Ascending aorta (tissue), 2 donors: ENCODE measurements around the gene PRR33. TPM values are rescaled to one million over a fixed set of nuclear protein-coding genes. Genes with fewer than 3 reads are reported as not detected.

Source experiments
- DNase-seq, 2 donors: peaks; one replicate each; pipeline ENCODE4 v3.0.0-alpha.2; 2019; ENCODE audit warnings: low spot score in 2 of 2
- H3K27ac ChIP-seq, 2 donors: fragments of 200-600 bp; sonication (generic); one replicate each; pipeline ENCODE4 v1.5.1; 2016 to 2017; ENCODE audit warnings: mild to moderate bottlenecking in 1 of 2
- H3K27me3 ChIP-seq: fragments of 200-600 bp; sonication (generic); one replicate; pipeline ENCODE4 v1.5.1; 2017
- H3K36me3 ChIP-seq, 2 donors: fragments of 200-600 bp; sonication (generic); one replicate each; pipeline ENCODE4 v1.5.1; 2016
- H3K4me1 ChIP-seq, 2 donors: fragments of 200-600 bp; sonication (generic); one replicate each; pipeline ENCODE4 v1.5.1; 2016 to 2017; ENCODE audit warnings: mild to moderate bottlenecking in 1 of 2
- H3K4me3 ChIP-seq, 2 donors: fragments of 200-600 bp; sonication (generic); one replicate each; pipeline ENCODE4 v1.5.1; 2016 to 2017; ENCODE audit warnings: mild to moderate bottlenecking in 1 of 2
- H3K9me3 ChIP-seq, 2 donors: fragments of 200-600 bp; sonication (generic); one replicate each; pipeline ENCODE4 v1.5.1; 2016
- intact Hi-C: fragments of 100-400 bp; cut with DNase I; formaldehyde crosslinking; loops from one replicate; pipeline ENCODE4 v1.15.1; 2023
- total RNA-seq: library from RNA; depleted of rRNA; stranded (reverse); fragments of >200 nt; gene quantifications from one replicate; pipeline ENCODE4 v1.1.0, GENCODE V29; 2016
- TF ChIP-seq, protein P1 (sequence below), 3 experiments: fragments of 200-600 bp in 2 of 3; fragments of 450-650 bp in 1 of 3; sonication (generic) in 2 of 3; IDR thresholded peaks; one replicate each; pipeline ENCODE4 v1.5.1; 2016 to 2019; ENCODE audit warnings: antibody characterized with exemption in 3 of 3, mild to moderate bottlenecking in 1 of 3, moderate library complexity in 1 of 3

Gene PRR33
- total RNA-seq, 1 donor from 2014 or later, result not detected

DNA sequence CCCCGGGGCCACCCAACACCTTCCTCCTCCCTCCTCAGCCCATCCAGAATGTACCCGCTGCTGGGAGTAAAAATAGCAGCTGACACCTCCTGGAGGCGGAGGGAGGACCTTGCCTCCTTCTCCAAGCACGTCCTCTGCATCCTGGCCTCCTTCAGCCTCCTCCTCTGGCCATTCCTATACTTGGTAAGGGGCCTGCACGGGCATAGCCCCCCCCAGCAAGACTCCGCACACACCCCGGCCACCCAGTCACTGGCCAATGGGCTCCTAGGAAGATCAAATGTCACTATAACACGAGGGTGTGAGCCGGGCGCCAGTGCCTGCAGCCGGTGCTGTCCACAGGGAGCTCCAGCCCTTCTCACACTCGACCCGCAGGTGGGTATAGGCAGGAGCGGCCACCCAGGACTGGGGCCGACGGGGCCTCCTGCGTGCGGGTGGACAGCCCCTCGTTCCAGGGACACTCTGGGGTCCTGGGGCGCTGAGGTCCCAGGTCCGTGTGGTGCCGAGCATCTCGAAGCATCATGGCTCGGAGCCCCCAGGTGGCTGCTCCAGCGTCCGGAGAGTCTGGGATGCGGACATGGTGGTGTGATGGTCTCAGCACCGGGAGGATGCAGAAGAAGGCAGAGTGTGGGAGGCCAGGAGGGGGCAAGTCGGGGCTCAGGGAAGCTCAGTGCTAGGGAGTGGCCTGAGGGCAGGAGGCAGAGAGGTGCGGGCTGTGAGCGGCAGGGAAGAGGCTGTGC lies 27.9 kb upstream of the PRR33 start, which contains the start of gene TNNT3:
Gene TNNT3, plus strand, starts transcription at position 313 of the 737 bp plus-strand sequence. CDS start 3,172 bp downstream, outside the sequence.
- no peak within 1 kb of the TSS for H3K27ac ChIP-seq
- H3K4me1 ChIP-seq, result no peaks in the 10 kb centered on the region
- no peak for DNase-seq

DNA sequence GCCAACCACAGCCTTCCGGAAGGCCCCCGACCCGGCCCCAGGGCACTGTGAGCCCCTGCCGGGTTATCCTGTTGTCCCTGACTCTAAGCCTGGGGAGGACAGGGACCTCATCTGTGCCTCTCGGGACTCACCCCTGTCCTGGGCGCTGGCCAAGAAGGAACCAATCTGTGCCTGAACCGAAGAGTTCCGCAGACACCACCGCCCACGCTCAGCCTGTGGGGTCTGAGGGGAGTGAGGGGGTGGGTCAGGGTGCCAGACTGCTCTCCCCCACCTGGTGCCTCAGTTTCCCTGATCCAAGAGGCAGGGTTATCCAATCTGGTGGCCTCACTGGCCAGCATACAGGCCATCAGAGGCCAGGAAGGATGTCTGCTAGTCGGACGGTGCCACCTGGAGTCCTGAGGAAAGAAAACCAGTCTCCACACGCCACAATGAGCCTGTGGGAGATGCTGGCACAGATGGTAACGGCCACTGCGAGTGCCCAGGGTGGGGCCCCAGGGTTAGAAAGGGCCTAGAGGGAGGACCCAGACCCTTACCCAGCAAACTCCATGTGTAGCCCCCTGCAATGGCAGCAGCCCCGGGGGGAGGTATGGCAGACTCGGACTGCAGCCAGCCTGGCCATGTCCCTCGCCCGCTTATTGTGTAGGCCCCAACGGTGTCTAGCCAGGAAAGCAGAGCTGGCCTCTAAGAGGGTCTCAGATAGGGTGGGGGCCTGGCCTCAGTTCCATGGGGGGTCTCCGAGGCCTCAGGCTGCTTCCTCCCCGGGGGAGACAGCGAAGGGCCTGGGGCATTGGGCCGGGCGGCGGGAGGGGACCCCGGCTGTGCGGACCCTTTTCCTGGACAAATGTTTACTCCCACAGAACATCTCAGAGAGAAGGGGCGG lies 27.0 kb upstream of the PRR33 start:
- no peak overlapping the region for H3K27ac ChIP-seq
- no peaks in the 10 kb centered on the region for H3K9me3 ChIP-seq
- TF ChIP-seq, protein P1, sequence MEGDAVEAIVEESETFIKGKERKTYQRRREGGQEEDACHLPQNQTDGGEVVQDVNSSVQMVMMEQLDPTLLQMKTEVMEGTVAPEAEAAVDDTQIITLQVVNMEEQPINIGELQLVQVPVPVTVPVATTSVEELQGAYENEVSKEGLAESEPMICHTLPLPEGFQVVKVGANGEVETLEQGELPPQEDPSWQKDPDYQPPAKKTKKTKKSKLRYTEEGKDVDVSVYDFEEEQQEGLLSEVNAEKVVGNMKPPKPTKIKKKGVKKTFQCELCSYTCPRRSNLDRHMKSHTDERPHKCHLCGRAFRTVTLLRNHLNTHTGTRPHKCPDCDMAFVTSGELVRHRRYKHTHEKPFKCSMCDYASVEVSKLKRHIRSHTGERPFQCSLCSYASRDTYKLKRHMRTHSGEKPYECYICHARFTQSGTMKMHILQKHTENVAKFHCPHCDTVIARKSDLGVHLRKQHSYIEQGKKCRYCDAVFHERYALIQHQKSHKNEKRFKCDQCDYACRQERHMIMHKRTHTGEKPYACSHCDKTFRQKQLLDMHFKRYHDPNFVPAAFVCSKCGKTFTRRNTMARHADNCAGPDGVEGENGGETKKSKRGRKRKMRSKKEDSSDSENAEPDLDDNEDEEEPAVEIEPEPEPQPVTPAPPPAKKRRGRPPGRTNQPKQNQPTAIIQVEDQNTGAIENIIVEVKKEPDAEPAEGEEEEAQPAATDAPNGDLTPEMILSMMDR (IDR thresholded peaks at IDR 0.05), result peak in 1 of 3 experiments; percentile 20
- intact Hi-C loops, result loop anchor here (2.0 to 5.0 kb wide), 2 partner anchors 36 to 82 kb away; no protein-coding TSS in a partner anchor
- H3K36me3 ChIP-seq, result no peaks in the 10 kb centered on the region
- no peaks in the 10 kb centered on the region for H3K27me3 ChIP-seq
- no peak for DNase-seq
- H3K4me3 ChIP-seq, result no peak overlapping the region
- no peaks in the 10 kb centered on the region for H3K4me1 ChIP-seq

More for the DNA sequence above, 27.9 kb upstream of the PRR33 start, which contains the start of gene TNNT3:
- H3K9me3 ChIP-seq, result no peaks in the 10 kb centered on the region
- no peak within 1 kb of the TSS for H3K4me3 ChIP-seq
- H3K36me3 ChIP-seq, result no peaks in the 10 kb centered on the region
- intact Hi-C loops, result loop anchor here (2.0 to 5.0 kb wide), 2 partner anchors 37 to 83 kb away; no protein-coding TSS in a partner anchor
- no peaks in the 10 kb centered on the region for H3K27me3 ChIP-seq
- TF ChIP-seq, protein P1 (IDR thresholded peaks at IDR 0.05), result peak in 1 of 3 experiments; percentile 12

DNA sequence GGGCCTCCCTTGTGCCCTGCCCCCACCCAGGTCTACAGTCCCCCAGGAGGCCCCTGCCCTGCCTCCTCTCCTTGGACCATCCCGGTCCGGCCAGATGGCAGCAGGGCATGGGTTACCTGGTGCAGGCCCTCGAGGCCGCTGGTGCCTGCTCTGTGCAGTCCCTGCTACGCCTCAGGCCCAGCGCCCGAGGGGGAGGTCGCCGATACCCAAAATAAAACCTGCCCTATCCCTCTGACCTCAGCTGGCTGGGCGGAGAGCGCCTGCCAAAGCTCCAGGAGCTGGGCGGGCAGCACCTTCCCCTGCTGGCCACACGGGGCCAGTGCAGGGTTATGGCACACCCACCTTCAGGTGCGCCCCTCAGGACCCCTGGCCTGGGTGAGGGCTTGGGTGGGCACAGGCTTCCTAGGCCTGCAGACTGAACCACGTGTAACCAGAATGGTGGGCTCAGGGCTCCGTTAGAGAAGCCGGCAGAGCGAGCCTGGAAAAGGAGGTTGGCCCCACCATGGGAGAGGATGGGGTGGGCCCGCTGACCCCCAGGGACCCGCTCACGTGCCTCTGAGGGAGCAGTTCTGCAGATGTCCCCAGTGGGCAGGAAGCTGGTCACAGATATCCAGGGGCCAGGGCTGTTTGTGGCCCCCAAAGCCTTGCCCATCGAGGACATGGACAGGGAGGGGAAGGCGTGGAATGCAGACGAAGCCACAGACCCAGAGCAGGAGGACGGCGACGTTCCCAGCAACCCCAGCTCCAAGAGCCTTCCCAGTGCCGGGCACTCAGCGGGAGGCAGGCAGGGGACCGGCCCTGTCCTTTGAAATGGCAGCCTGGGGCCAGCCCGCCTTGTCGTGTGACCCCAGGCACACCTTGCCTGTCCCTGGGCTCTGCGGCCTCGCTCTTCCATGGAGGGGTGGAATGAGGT lies 26.1 kb upstream of the PRR33 start:
- Histone ChIP-seq H3K9me3 (no peaks in the 10 kb centered on the region), H3K27ac (no peak overlapping the region), H3K4me1 (no peaks in the 10 kb centered on the region), H3K27me3 (no peaks in the 10 kb centered on the region), H3K36me3 (no peaks in the 10 kb centered on the region), H3K4me3 (no peak overlapping the region)
- intact Hi-C loops, result loop anchor here (2.0 to 5.0 kb wide), 2 partner anchors 35 to 81 kb away; no protein-coding TSS in a partner anchor
- no peak for DNase-seq
- TF ChIP-seq, protein P1 (IDR thresholded peaks at IDR 0.05), result peak; percentile 39 to 63 (median 58)

DNA sequence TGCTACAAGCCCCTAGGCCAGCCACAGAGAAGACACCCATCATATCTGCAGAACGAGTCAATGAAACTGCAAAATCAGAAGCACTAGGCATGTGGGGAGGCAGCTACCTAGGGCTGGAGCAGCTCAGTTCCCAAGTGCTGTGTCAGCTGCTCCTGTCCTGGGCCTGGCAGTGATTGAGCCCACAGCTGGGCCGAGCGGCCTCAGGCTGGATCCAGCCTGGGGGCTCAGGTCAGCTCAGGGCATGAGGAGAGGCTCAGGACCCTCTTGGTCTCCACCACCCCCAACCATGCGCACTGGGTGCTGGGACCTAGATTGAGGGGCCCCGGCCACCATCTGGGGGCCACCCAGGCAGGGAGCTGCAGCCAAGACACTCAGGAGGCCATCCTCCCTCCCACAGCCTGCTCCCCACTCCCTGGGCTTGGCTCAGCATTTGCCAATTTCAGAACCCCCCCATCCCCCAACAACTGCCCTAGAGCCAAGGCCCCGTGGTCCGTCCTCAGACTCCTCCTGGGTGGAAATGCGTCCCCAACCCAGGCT lies 25.4 kb upstream of the PRR33 start:
- no peak overlapping the region for H3K27ac ChIP-seq
- H3K4me1 ChIP-seq, result no peaks in the 10 kb centered on the region
- no peak overlapping the region for H3K4me3 ChIP-seq
- H3K27me3 ChIP-seq, result no peaks in the 10 kb centered on the region
- no peak for DNase-seq
- TF ChIP-seq, protein P1 (IDR thresholded peaks at IDR 0.05), result no peak
- H3K36me3 ChIP-seq, result no peaks in the 10 kb centered on the region
- H3K9me3 ChIP-seq, result no peaks in the 10 kb centered on the region
- intact Hi-C loops, result loop anchor here (1.0 to 5.0 kb wide), 2 partner anchors 24 to 35 kb away; no protein-coding TSS in a partner anchor
